HepG2 (cell line): ENCODE measurements around the gene AP3B2.

ENCODE experiments used
- ATF7 ChIP-seq, 2 experiments: fragments of 450-650 bp in 1 of 2; sonication (generic) in 1 of 2; formaldehyde crosslinking in 1 of 2; IDR thresholded peaks; 2 replicates each; pipeline versions ENCODE4 v1.4.0 to v1.6.1; 2016 to 2020; ENCODE audit warnings: antibody characterized with exemption in 1 of 2, mild to moderate bottlenecking in 1 of 2, missing genetic modification reagents in 1 of 2
- CREB1 ChIP-seq, 2 experiments: fragments of 450-650 bp in 1 of 2; IDR thresholded peaks; 2 replicates each; pipeline ENCODE4 v1.6.1; 2016 to 2017; ENCODE audit warnings: control low read depth in 1 of 2, mild to moderate bottlenecking in 1 of 2, missing compliant biosample characterization in 1 of 2, missing genetic modification characterization in 1 of 2
- CTCF ChIP-seq: sonication (generic); formaldehyde crosslinking; IDR thresholded peaks from 2 replicates; pipeline ENCODE4 v1.5.0; 2020; ENCODE audit warnings: mild to moderate bottlenecking, missing genetic modification reagents, moderate library complexity
- ETV5 ChIP-seq: IDR thresholded peaks from 2 replicates; pipeline ENCODE4 v1.6.1; 2018; ENCODE audit warnings: missing biosample characterization, missing genetic modification reagents, inconsistent platforms, borderline replicate concordance
- POLR2A ChIP-seq, 2 experiments: IDR thresholded peaks; 2 replicates each; pipeline ENCODE4 v1.6.1; 2011; ENCODE audit warnings: low read depth in 2 of 2, low read length in 2 of 2, mild to moderate bottlenecking in 1 of 2, moderate library complexity in 1 of 2; ENCODE audit not compliant: insufficient read depth in 1 of 2
- POLR2AphosphoS5 ChIP-seq: IDR thresholded peaks from 2 replicates; pipeline ENCODE4 v1.6.1; 2012; ENCODE audit warnings: low read depth, low read length
- RELA ChIP-seq: sonication (generic); formaldehyde crosslinking; IDR thresholded peaks from 2 replicates; pipeline ENCODE4 v1.4.0; 2020; ENCODE audit warnings: missing genetic modification reagents
- ZNF350 ChIP-seq: sonication (generic); formaldehyde crosslinking; IDR thresholded peaks from 2 replicates; pipeline ENCODE4 v1.4.0; 2020; ENCODE audit warnings: mild to moderate bottlenecking, low read depth, missing genetic modification reagents, borderline replicate concordance
- ZNF556 ChIP-seq: sonication (generic); formaldehyde crosslinking; IDR thresholded peaks from 2 replicates; pipeline ENCODE4 v1.4.0; 2020; ENCODE audit warnings: mild to moderate bottlenecking, missing genetic modification reagents, borderline replicate concordance
- ZNF776 ChIP-seq: sonication (generic); formaldehyde crosslinking; IDR thresholded peaks from 2 replicates; pipeline ENCODE4 v1.4.0; 2020; ENCODE audit warnings: mild to moderate bottlenecking, missing genetic modification reagents

DNA sequence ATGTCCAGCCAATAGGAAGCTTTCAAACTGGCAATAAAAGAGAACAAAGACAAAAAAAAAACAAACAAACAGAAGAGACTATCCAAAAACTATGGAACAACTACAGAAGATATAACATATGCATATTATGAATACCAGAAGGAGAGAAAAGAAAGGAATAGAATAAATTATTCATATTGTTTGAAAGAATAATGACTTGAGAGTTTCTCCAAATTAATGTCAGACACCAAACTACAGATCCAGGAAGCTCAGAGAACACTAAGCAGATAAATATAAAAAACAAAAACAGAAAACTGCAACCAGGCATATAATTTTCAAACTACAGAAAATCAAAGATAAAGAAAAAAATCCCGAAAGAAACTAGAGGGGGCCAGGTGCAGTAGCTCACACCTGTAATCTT is 34.1 kb upstream of the AP3B2 start:
- TF ChIP-seq ATF7 (IDR thresholded peaks at IDR 0.05) (no peak), ATF7 (CRISPR knock-in tag; IDR thresholded peaks at IDR 0.05) (no peak), ZNF776 (CRISPR knock-in tag) (no peak), ZNF350 (no peak), ETV5 (CRISPR knock-in tag) (no peak), CTCF (no peak), RELA (CRISPR knock-in tag) (no peak), CREB1 (IDR thresholded peaks at IDR 0.05) (no peak), CREB1 (CRISPR knock-in tag; IDR thresholded peaks at IDR 0.05) (no peak), ZNF556 (no peak), POLR2AphosphoS5 (no peak), POLR2A (IDR thresholded peaks at IDR 0.05; ENCODE audit: insufficient read depth in 1 of 2, low read depth in 2 of 2, low read length in 2 of 2) (no peak)
